SK-N-SH treated with all-trans-retinoic acid at 6 μM for 48 hours (cell line): Measurements from ENCODE around the gene CYTH3.

Experiments used
- OSR1 ChIP-seq: fragments of 250-450 bp; sonication (Bioruptor Pico); IDR thresholded peaks from 2 replicates; pipeline ENCODE4 v1.8.0; 2022; ENCODE audit warnings: moderate library complexity, mild to moderate bottlenecking, inconsistent platforms
- PATZ1 ChIP-seq: fragments of 250-450 bp; sonication (Bioruptor Pico); IDR thresholded peaks from 2 replicates; pipeline ENCODE4 v1.8.0; 2020; ENCODE audit warnings: mild to moderate bottlenecking, moderate library complexity, borderline replicate concordance
- PPARA ChIP-seq: fragments of 250-450 bp; sonication (Bioruptor Pico); IDR thresholded peaks from 2 replicates; pipeline ENCODE4 v1.5.0; 2020; ENCODE audit warnings: mild to moderate bottlenecking, borderline replicate concordance
- RARB ChIP-seq: fragments of 250-450 bp; sonication (Bioruptor Pico); IDR thresholded peaks from 2 replicates; pipeline ENCODE4 v1.8.0; 2021; ENCODE audit warnings: mild to moderate bottlenecking, moderate library complexity
- SNAI2 ChIP-seq: fragments of 250-450 bp; sonication (Bioruptor Pico); IDR thresholded peaks from 2 replicates; pipeline ENCODE4 v1.5.0; 2020; ENCODE audit warnings: mild to moderate bottlenecking, moderate library complexity
- TOX ChIP-seq: fragments of 250-450 bp; sonication (Bioruptor Pico); IDR thresholded peaks from 2 replicates; pipeline ENCODE4 v1.8.0; 2021; ENCODE audit warnings: mild to moderate bottlenecking, moderate library complexity, borderline replicate concordance
- ZFP3 ChIP-seq: fragments of 250-450 bp; sonication (Bioruptor Pico); IDR thresholded peaks from 2 replicates; pipeline ENCODE4 v1.5.0; 2020; ENCODE audit warnings: mild to moderate bottlenecking, moderate library complexity
- ZFP30 ChIP-seq: fragments of 450-650 bp; formaldehyde crosslinking; IDR thresholded peaks from 2 replicates; pipeline ENCODE4 v1.5.0; 2022; ENCODE audit warnings: mild to moderate bottlenecking, moderate library complexity
- ZNF8 ChIP-seq: fragments of 450-650 bp; formaldehyde crosslinking; IDR thresholded peaks from 2 replicates; pipeline ENCODE4 v1.5.0; 2020; ENCODE audit warnings: mild to moderate bottlenecking, moderate library complexity
- TF ChIP-seq, protein P1 (sequence below): fragments of 250-450 bp; sonication (Bioruptor Pico); IDR thresholded peaks from 2 replicates; pipeline ENCODE4 v1.5.1; 2020; ENCODE audit warnings: low read depth, mild to moderate bottlenecking, moderate library complexity

DNA sequence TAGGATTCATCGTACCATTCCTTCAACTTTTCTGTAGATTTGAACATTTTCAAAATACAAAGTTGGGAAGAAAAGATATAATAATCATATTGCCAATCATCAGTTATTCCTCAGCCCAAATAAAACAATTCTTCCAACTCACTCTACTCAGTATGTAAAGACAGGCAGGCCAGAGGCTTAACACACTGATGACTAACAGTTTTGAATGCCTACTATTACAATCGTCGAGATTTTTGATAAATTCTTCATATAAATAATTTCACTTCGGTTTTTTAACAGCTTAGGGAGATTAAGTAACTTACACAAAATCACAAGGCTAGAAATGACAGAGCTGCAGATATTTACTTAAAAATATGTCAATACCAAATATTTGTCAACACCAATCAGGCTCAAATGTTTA, 17.6 kb downstream of the CYTH3 start:
- TF ChIP-seq PATZ1 (CRISPR knock-in tag), result no peak
- no peak for TF ChIP-seq OSR1 (CRISPR knock-in tag)
- no peak for TF ChIP-seq ZFP3 (CRISPR knock-in tag)
- TF ChIP-seq PPARA, result no peak
- TF ChIP-seq, protein P1, sequence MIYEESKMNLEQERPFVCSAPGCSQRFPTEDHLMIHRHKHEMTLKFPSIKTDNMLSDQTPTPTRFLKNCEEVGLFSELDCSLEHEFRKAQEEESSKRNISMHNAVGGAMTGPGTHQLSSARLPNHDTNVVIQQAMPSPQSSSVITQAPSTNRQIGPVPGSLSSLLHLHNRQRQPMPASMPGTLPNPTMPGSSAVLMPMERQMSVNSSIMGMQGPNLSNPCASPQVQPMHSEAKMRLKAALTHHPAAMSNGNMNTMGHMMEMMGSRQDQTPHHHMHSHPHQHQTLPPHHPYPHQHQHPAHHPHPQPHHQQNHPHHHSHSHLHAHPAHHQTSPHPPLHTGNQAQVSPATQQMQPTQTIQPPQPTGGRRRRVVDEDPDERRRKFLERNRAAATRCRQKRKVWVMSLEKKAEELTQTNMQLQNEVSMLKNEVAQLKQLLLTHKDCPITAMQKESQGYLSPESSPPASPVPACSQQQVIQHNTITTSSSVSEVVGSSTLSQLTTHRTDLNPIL, result no peak
- TF ChIP-seq RARB (CRISPR knock-in tag), result no peak
- no peak for TF ChIP-seq ZFP30 (CRISPR knock-in tag)
- TF ChIP-seq TOX (CRISPR knock-in tag), result no peak
- no peak for TF ChIP-seq SNAI2 (CRISPR knock-in tag)
- no peak for TF ChIP-seq ZNF8 (CRISPR knock-in tag)
